NCI-H146 treated with DMSO at 0.1 percent for 48 hours (cell line): Measurements from ENCODE around the gene CEACAM4.
A peak's percentile ranks its signal among the peaks of the same experiment; 100 is the strongest.
"Not testable (repeated sequence)": the region's sequence is repeated elsewhere in the genome, so short reads cannot be mapped to it uniquely, and the experiment has no call there.

ENCODE experiments used
- DNase-seq: peaks from one replicate; lab custom pipeline; 2025; ENCODE audit not compliant: unreplicated experiment; lab: John Stamatoyannopoulos, UW

The CEACAM4 gene

GRCh38 chr19:41626877-41627276 is at the start of gene CEACAM4:
Gene CEACAM4, minus strand, starts transcription at chr19:41627074. Its CDS starts 111 bp downstream, at chr19:41626963.
- no peak for DNase-seq

GRCh38 chr19:41671486-41671885 is 44.6 kb upstream of the CEACAM4 start:
- no peak for DNase-seq

GRCh38 chr19:41670755-41671154 is 43.9 kb upstream of the CEACAM4 start:
- no peak for DNase-seq

GRCh38 chr19:41668315-41668714 is 41.4 kb upstream of the CEACAM4 start:
- DNase-seq: no peak

- DNase-seq: no peak
Measured at GRCh38 chr19:41666075-41666474, 39.2 kb upstream of the CEACAM4 start.

GRCh38 chr19:41657157-41657556 is 30.3 kb upstream of the CEACAM4 start:
- DNase-seq: no peak

GRCh38 chr19:41656756-41657155 is 29.9 kb upstream of the CEACAM4 start:
- DNase-seq: not testable (repeated sequence)

- DNase-seq: no peak
Measured at GRCh38 chr19:41652250-41652649, 25.4 kb upstream of the CEACAM4 start.

- no peak for DNase-seq
Measured at GRCh38 chr19:41649827-41650226, 23.0 kb upstream of the CEACAM4 start.

- DNase-seq: no peak
Measured at GRCh38 chr19:41646589-41647204, 19.8 kb upstream of the CEACAM4 start.

- peak; percentile 10 for DNase-seq
Measured at GRCh38 chr19:41641879-41642485, 15.1 kb upstream of the CEACAM4 start.

- DNase-seq: no peak
Measured at GRCh38 chr19:41638641-41639081, 11.8 kb upstream of the CEACAM4 start.

- no peak for DNase-seq
Measured at GRCh38 chr19:41637484-41637883, 10.6 kb upstream of the CEACAM4 start.

- DNase-seq: no peak
Measured at GRCh38 chr19:41627966-41628675, 1.2 kb upstream of the CEACAM4 start.

- no peak for DNase-seq
Measured at GRCh38 chr19:41626278-41626677, 596 bp downstream of the CEACAM4 start.

- no peak for DNase-seq
Measured at GRCh38 chr19:41624937-41625336, 1.9 kb downstream of the CEACAM4 start.

GRCh38 chr19:41624515-41624914 is 2.4 kb downstream of the CEACAM4 start:
- no peak for DNase-seq

- DNase-seq: no peak
Measured at GRCh38 chr19:41623360-41623759, 3.5 kb downstream of the CEACAM4 start.

- DNase-seq: no peak
Measured at GRCh38 chr19:41621654-41622053, 5.2 kb downstream of the CEACAM4 start.

- no peak for DNase-seq
Measured at GRCh38 chr19:41621226-41621625, 5.6 kb downstream of the CEACAM4 start.

GRCh38 chr19:41620171-41620570 is 6.7 kb downstream of the CEACAM4 start:
- DNase-seq: no peak

- no peak for DNase-seq
Measured at GRCh38 chr19:41619018-41619556, 7.8 kb downstream of the CEACAM4 start.
